MM.1S (cell line): ENCODE results near the gene RLBP1.

Experiments
- EZH2phosphoT487 ChIP-seq: fragments of 300-600 bp; sonication (generic); IDR thresholded peaks from 2 replicates; pipeline ENCODE4 v1.6.1; 2018; ENCODE audit warnings: antibody characterized with exemption, low read length
- TF ChIP-seq, protein P1 (sequence below): fragments of 300-600 bp; sonication (generic); IDR thresholded peaks from 2 replicates; pipeline ENCODE4 v1.5.1; 2016; ENCODE audit warnings: antibody characterized with exemption, low read length, mixed read lengths

GRCh38 chr15:89177633-89178306 lies 43.6 kb downstream of the RLBP1 start:
- TF ChIP-seq, protein P1, sequence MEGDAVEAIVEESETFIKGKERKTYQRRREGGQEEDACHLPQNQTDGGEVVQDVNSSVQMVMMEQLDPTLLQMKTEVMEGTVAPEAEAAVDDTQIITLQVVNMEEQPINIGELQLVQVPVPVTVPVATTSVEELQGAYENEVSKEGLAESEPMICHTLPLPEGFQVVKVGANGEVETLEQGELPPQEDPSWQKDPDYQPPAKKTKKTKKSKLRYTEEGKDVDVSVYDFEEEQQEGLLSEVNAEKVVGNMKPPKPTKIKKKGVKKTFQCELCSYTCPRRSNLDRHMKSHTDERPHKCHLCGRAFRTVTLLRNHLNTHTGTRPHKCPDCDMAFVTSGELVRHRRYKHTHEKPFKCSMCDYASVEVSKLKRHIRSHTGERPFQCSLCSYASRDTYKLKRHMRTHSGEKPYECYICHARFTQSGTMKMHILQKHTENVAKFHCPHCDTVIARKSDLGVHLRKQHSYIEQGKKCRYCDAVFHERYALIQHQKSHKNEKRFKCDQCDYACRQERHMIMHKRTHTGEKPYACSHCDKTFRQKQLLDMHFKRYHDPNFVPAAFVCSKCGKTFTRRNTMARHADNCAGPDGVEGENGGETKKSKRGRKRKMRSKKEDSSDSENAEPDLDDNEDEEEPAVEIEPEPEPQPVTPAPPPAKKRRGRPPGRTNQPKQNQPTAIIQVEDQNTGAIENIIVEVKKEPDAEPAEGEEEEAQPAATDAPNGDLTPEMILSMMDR = peak; percentile 86
- no peak for TF ChIP-seq EZH2phosphoT487
